ENCODE results near the gene ITPA.

Gene ITPA

GRCh38 chr20:3251806-3252205 is 42.5 kb downstream of the ITPA start:
- no peak overlapping the region for H3K4me3 ChIP-seq (ENCODE audit: low read depth, low read length)
- in situ Hi-C loops (cut with HindIII; ENCODE audit: low sequenced_read_pairs): no loop called here
- no peak for TF ChIP-seq CTCF (IDR thresholded peaks at IDR 0.05; ENCODE audit: low read depth, low read length, missing control alignments)
- peak; percentile 6 for DNase-seq (ENCODE audit: low read depth)

GRCh38 chr20:3255728-3256127 is 46.4 kb downstream of the ITPA start:
- in situ Hi-C loops (cut with HindIII; ENCODE audit: low sequenced_read_pairs): no loop called here
- no peak for TF ChIP-seq CTCF (IDR thresholded peaks at IDR 0.05; ENCODE audit: low read depth, low read length, missing control alignments)

GRCh38 chr20:3258429-3258828 is 49.1 kb downstream of the ITPA start:
- H3K4me3 ChIP-seq (ENCODE audit: low read depth, low read length): no peak overlapping the region
- DNase-seq (ENCODE audit: low read depth): no peak
- in situ Hi-C loops (cut with HindIII; ENCODE audit: low sequenced_read_pairs): no loop called here
- no peak for TF ChIP-seq CTCF (IDR thresholded peaks at IDR 0.05; ENCODE audit: low read depth, low read length, missing control alignments)

More at GRCh38 chr20:3255728-3256127, 46.4 kb downstream of the ITPA start:
- DNase-seq (ENCODE audit: low read depth): no peak
- H3K4me3 ChIP-seq (ENCODE audit: low read depth, low read length): no peak overlapping the region

GRCh38 chr20:3262566-3262965 is 53.3 kb downstream of the ITPA start:
- in situ Hi-C loops (cut with HindIII; ENCODE audit: low sequenced_read_pairs): no loop called here
- no peak for DNase-seq (ENCODE audit: low read depth)
- TF ChIP-seq CTCF (IDR thresholded peaks at IDR 0.05; ENCODE audit: low read depth, low read length, missing control alignments): no peak
- H3K4me3 ChIP-seq (ENCODE audit: low read depth, low read length): no peak overlapping the region

- H3K4me3 ChIP-seq (ENCODE audit: low read depth, low read length): no peak overlapping the region
- DNase-seq (ENCODE audit: low read depth): no peak
- in situ Hi-C loops (cut with HindIII; ENCODE audit: low sequenced_read_pairs): no loop called here
- no peak for TF ChIP-seq CTCF (IDR thresholded peaks at IDR 0.05; ENCODE audit: low read depth, low read length, missing control alignments)
Measured at GRCh38 chr20:3270051-3270450, 60.8 kb downstream of the ITPA start.

GRCh38 chr20:3273371-3273770 is 64.1 kb downstream of the ITPA start:
- no peak for TF ChIP-seq CTCF (IDR thresholded peaks at IDR 0.05; ENCODE audit: low read depth, low read length, missing control alignments)
- no peak overlapping the region for H3K4me3 ChIP-seq (ENCODE audit: low read depth, low read length)
- in situ Hi-C loops (cut with HindIII; ENCODE audit: low sequenced_read_pairs): no loop called here
- no peak for DNase-seq (ENCODE audit: low read depth)

All from astrocyte of the cerebellum (primary cell).